NCI-H2196 (cell line): ENCODE results near the gene KCNJ5.

Source experiments
- DNase-seq: peaks from one replicate; lab custom pipeline; 2025; ENCODE audit not compliant: unreplicated experiment; lab: John Stamatoyannopoulos, UW

KCNJ5 gene

DNA sequence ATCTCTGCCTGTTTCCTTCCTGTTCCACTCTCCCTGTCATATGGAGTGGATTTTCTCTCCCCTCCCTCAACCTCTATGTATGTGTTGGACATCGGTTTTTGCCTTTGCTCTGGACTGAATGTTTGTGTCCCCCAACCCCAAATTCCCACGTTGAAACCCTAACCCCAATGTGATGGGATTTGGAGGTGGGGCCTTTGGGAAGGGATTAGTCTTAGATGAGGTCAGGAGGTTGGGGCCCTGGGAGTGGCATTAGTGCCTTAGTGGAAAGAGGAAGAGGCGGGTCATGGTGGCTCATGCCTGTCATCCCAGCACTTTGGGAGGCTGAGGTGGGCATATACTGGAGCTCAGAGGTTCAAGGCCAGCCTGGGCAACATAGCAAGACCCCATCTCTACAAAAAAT is 39.9 kb downstream of the KCNJ5 start:
- no peak for DNase-seq

DNA sequence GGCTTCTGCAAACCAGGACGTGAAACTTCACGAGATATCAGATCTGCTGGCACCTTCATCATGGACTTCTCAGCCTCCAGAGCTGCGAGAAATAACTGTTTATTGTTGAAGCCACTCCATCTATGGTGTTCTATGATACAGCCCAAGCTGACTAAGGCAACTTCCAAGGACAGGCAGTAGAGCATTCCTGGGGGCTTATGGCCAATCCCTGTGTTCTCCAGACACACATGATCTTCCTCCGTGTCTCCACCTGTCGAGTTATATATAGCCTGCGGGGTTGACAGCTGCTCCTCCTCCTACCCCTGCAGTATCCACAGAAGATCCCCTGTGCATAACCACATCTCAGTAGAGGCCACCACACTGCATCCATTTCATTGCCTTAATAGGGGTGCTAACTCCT is 40.5 kb downstream of the KCNJ5 start:
- DNase-seq: no peak

DNA sequence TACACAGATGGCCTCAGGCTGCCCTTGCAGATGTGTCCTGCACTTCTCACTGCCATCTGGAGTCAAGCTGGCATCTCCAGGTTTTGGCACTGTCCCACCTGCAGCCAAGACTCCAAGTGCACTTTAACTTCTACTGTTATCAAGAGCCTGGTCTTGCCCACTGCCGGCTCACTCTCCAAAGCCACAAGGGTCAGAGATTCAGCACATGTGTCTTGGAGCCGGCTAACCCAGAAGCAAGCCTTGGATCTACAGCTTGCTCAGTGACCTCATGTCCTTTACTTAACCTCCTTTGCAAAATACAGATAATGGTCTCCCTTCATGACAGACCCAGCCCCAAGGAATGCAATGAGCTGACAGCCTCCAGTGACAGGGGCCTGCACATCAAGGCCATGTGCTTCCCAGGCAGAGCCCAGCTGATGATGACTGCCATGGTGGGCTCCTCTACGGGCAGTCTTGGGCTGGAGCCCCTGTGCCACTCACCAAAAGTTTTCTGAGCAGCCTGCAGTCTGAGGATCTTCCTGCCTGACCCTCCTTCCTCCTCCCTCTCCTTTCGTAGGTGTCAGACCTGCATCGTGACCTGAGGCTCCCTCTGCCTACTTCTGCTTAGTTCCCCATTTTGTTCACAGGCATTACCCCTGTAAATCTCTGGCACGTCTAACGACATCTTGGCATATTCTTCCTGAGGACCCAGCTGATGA is 42.5 kb downstream of the KCNJ5 start:
- DNase-seq: no peak

DNA sequence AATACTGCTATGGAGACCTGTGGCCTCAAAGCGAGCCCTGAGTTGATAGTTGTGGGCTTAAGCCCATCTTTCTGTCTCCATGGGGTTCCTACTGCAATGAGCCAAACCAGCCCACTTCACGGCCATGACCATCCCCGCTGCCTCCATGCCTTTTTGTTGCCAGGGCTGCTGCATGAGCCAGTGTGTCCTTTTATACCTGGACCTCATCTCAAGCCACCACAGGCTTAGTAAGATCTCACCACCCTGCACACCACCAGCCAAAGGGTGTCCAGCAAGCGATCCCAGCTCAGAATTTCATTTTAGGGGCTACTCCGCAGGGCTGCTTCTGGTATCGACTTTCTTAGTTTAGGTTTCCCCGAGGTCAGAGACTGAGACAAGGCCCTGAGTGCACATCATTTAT is 43.2 kb downstream of the KCNJ5 start:
- DNase-seq: no peak

DNA sequence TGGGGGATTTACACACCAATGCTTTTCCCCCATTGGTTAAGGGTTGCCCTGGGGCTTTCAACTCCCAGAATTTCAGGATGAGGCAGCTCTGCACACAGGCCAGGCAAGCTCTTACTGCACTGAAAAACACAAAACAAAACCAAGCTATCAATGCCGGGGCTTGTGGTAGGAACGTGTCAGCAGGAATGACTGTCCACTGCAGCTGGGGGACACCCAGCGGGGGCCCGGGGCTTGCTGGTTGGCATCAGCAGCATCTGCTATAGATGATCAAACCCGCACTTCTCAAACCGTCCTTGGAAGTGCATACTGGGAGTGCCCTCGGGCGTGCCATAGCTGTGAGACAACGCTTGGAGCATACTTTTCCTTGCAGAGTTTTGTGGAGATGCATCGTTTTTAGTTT is 43.8 kb downstream of the KCNJ5 start:
- DNase-seq: no peak

DNA sequence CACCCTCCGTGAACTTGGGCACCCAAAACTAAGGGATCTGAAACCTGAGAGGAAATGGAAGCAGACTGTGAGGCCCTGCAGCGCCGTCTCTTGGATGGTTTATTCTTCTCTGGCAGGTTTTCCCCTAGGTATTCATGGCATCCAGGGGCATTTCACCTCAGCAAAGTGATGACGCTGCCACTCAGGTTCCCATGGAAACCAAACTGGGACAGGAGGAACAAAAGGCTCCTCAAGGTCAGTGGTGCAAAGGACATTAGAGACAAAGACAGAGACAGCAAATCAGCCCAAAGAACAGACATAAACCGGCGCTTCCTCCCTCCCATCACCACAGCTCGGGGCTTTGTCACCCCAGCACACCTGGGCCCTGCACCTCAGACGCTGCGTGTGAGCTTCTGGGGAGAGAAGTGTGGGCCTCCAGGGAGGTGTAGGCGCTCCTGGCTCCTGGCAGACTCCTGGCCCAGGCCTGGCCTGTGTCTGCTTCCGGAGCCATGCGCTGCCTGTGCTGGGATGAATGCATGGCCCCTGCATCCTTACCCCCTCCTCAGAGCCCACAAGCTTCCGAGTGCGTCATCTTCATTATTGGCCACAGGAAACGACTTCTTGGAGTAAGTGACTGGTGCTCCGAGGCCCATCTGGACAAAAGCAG is 45.6 kb downstream of the KCNJ5 start:
- no peak for DNase-seq

DNA sequence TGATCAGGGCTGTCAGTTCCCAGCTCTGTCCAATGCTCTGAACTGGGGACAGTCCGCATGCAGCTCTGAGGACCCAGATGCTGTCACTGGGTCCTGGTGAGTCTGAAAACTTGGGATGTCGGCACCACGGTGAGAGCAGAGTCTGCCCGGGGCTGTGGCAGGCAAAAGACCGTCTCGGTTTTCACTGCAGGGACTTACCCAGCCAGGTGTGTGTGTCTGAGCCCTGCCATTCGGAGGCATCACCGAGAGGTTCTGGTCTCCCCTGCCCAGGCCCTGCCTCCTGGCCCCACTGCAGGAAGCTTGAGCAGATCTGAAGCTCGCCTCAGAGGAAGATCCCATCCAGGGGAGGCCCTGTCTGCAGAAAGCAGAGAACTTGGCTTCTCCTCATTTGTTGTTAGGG is 46.3 kb downstream of the KCNJ5 start:
- DNase-seq: no peak

DNA sequence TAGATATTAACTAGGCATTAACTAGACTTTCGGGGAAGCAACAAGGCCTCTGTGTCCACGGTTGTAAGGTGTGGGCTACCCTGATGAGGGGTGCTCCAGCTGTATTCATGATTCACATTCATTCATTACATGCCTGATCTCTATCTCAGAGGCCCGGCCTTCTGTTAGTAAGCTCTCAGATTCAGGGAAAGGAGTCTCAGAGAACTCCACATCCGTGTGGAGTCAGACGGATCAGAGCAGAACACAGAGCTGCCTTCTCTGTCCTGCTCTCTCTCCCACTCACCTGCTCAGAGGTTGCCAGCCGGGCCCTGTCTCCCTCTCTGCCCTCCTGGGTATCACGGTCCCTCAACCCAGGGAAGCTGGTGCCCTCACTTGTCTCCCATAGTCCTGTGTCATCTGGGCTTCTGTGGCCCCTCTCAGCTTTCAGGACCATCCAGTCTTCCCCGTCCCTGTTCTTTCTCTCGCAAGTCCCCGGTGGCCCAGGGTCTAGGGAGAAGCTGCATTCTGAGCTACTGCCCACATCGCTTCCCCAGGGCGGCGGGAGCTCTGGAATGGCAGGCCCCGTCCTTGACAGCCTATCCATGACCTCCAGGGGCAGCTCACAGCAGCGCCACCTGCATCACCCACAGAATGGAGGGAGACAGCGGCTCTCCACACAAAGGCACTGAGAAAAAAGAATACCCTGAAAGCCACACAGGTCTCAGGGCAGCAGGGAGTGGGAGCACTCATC is 47.2 kb downstream of the KCNJ5 start:
- no peak for DNase-seq

DNA sequence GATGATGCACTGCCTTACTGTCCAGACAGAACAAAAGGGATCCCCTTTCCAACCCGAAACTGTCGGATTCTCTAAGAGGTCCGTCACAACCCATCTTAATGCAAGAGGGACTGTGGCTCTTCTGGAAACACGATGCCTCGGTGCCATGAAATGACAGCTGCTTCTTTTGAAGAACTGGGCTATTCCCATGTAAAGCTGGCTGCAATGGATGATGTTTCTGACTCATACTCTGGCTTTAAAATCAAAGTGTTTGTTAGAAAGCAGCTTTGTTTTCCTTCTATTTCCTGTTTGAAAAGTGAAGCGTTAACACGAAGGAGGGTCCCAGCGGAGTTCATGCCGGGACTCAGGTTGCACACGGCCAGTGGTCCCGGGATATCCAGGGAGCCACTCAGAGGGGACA is 48.4 kb downstream of the KCNJ5 start:
- no peak for DNase-seq

DNA sequence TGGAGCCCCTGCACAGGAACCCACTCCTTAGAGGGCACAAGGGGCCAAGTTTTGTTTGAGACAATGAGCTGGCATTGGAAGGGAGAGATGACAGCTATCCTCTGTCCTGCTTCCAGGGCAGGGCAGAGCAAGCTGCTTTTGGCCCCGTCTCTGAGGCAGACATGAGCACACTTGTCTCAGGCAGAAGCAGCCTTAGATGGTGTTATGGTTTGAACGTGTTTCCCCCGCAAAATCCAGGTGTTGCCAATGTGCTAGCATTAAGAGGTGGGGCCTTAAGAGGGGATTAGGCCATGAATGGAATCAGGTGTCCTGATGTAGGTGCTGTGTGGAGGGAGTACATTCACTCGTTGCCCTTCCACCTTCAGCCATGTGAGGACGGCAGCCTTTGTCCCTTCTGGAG is 49.0 kb downstream of the KCNJ5 start:
- DNase-seq: no peak

DNA sequence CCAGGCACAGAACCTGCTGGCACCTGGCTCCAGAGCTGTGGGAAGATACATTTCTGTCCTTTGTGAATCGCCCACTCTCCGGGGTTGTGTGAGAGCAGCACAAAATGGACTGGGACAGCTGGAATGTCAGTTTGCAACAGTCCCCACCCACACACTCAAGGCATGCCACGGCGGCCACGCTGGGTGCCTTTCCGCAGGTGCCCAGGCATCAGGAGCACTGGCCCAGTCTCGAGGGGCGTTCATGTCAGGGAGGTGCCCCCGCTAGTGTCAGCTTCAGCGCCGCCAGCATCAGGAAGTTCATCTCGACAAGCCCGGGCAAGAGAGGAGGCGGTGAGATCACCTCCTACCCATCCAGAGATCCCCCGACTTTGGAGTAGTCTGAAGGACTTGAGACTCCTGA is 49.4 kb downstream of the KCNJ5 start:
- DNase-seq: no peak

DNA sequence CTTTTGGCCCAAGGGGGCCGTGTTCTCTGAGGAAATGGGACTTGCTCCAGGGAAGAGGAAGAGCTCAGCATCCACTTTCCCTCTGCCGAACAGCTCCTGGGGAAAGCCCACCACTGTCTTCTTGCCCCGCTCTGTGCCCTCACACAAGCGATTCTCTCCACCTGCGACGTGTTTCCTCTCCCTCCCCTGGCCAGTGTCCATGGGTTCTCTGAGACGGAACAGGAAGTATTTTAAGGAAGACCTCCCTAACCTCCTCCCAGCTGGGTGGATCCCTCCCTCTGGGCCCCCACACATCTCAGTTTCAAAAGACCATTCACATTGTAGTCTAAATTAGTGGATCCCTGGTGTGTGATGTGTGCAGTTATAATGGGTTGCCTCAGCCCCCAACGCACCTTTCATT is 50.0 kb downstream of the KCNJ5 start:
- DNase-seq: no peak

DNA sequence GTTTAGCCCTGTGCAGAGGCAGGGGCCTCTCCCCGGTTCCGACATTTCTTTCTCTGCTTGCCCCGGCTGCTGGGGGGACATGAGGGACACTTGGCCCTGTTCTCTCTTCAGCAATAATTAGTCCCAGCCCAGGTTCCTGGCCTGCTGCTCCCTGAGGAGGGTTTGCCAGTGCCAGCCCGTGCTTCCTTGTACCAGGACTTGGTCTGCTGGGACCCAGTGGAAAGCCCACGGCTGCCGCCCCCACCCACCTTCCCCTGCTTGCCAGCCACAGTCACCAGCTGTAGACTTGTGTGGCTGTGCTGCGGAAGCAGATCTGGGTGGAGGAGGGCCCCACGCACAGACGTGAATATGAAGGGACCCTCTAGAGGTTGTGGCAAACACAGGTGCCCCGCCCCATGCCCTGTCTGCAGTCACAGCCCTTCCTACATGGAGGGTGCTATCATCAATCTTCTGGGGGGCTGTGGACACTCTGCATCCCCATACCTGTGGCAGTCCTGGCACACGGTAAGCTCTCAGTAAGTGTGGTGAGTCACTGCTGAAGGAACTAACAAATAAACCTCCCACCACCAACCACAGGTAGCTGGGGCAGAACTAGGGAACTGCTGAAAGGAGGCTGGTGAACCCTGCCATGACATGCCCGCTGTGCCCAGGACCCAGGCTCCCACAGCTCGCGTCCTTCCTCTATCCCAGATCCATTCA is 50.6 kb downstream of the KCNJ5 start:
- no peak for DNase-seq

DNA sequence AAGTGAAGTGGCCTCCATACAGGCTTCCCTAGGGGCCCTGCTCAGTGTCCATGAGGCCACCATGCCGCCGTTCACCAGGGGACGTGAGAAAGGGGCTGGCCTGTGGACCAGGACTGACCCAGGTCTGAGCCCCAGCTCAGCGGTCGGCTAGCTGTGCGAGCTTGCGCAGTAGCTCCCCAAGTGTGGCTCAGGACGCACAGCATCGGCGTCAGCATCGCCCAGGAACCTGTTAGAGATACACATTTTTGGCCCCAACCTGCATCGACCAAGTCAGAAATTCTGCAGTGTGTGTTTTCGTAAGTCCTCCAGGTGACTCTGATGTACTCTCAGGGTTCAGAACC is 51.1 kb downstream of the KCNJ5 start:
- DNase-seq: no peak

DNA sequence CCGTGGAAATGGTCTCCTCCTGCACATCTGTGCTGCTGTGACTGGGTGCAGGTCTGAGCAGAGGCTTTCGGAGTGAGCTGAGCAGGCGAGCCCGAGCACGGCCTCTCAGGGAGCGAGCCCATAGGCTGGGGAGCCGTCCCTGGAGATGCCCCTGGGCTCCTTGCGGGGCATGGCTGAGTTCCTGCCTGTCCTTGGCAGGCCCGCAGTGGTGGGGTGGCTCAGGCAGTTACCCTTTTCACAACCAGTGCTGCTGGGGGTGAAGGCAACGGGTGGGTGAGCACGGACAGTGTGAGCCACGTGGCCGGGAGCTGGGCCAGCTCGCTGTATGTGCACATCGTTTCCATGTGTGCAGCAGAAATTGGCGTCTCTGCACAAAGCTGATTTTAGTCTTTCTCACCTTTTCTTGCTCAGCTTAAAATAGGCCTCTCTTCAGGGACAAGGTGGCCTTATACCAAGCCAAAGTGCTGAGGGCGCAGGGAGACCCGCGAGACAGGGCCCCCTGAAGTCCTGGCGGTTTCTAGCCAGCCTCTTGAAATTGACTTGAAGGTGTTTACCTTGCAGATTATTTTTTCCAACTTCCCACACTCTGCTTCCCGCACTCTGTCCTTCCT is 51.8 kb downstream of the KCNJ5 start, which contains the start of gene TP53AIP1:
TSS of gene TP53AIP1 (minus strand) at position 55 of the 611 bp plus-strand sequence. CDS start 5,053 bp downstream, outside the sequence.
- DNase-seq: no peak

DNA sequence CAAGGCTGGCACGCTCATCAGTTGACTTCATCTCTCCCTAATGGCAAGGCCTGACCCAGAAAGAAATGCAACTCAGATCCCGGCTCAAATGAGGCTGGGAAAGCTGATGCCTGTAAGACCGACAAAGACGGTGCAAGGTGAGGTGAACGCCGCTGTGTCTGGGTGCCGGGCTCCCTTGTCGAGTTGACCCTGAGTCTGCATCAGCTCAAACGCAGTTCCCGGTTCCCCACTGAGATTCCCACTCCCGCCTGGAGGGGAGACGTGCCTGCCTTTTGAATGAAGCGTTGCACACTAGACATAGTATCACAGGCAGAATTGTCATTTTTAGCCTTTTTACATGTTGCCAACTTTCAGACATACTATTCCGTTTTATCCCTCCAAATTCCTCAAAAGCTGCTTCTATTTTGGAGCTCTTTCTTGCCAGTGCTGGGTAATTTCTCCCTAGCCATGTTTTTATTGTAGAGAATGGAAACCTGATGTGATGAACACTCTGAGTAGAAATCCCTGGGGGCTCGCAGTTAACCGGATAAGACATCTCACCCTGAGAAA is 52.3 kb downstream of the KCNJ5 start:
- DNase-seq: no peak

DNA sequence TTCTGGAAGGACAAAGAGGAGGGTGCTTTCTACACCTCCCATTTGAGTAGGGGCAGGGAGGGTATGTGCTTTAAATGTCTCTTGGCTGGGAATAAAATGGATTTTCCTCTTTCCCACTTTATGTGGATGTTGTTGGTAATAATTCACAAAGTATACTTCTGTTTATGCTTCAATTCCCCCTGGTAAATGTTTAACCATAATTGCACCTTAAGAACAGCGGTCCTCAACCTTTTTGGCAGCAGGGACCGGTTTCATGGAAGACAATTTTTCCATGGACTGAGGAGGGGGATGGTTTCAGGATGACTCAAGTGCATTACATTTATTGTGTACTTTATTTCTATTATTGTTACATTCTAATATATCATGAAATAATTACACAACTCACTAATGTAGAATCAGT is 55.5 kb downstream of the KCNJ5 start:
- no peak for DNase-seq

DNA sequence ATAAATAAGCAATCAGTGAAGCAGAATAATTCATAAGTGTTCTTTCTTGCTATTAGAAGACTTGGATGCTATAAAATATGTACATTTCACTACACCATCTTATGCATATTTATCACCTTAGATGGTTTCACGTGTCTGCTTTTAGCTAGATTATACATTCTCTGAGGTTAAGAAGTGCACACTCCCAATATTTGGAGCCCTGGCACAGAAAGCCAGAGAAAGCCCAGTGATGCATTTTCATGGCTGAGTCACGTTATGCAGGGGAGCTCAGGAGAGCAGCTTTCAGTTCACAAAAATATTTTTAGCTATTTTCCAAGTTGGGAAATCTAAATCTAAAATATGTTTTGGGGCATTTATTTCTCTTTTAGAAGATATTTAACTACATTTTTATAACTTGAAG is 56.6 kb downstream of the KCNJ5 start:
- DNase-seq: no peak

DNA sequence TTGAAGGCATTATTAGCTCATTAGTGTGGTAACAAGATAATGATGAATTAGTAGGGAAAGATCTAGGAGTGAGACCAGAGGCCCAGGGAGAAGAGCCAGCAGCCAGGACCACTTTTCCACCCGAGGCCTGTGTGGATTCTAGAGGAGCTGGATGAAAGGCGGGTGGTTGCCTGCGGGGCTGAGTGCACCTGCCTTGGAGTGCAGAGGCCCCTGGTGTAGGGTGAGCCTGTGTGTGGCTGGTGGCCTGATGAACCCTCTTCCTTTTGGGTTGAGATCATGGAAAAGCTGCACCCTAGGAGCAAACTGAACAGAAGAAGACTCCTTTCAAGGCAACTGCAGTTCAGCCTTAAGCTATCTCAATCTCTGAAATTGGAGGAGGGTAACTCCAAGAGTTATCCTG is 57.4 kb downstream of the KCNJ5 start:
- DNase-seq: no peak

DNA sequence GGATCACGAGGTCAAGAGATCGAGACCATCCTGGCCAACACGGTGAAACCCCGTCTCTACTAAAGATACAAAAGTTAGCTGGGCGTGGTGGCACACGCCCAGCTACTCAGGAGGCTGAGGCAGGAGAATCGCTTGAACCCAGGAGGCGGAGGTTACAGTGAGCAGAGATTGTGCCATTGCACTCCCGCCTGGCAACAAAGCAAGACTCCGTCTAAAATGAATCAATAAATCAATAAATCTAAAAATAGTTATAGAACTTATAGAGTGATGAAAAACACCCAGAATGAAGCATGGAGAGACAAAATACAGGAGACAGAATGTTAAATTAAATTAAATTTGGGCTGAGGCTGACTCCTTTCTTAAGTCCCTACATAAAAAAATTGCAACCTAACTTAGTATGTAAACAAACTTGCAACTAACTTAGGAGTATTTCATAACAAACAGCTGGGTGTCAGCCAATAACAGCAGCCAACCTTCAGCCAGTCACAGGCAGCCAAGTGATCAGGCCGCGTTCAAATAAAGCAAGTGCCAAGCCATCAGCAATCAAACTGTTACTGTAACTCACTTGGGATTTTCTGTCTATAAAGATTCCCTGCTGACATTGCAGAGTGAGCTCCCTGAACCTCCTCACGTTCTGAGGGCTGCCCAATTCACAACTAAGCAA is 58.8 kb downstream of the KCNJ5 start:
- no peak for DNase-seq

DNA sequence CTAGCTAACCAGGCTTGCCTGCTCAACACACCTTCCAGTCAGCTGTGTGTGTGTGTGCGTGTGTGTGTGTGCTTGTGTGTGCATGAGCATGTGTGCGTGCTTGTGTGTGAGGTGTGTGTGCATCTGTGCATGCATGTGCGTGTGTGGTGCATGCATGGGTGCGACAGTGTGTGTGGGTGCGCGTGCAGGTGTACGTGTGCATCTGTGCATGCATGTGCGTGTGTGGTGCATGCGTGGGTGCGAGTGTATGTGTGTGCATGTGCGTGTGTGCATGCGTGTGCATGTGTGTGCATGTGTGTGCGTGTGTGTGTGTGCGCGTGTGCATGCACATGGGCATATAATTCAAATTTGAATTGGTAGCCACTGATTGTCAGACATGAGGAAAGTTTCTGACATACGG is 62.0 kb downstream of the KCNJ5 start:
- DNase-seq: no peak
